ENCODE measurements around the gene FRMPD2. TPM values are rescaled to one million over a fixed set of nuclear protein-coding genes. Genes with fewer than 3 reads are reported as not detected.
"Not testable (repeated sequence)": the region's sequence is repeated elsewhere in the genome, so short reads cannot be mapped to it uniquely, and the experiment has no call there.

The FRMPD2 gene
- total RNA-seq, 2 donors from 2014 or later, result 0.17 TPM; not detected in 1

DNA sequence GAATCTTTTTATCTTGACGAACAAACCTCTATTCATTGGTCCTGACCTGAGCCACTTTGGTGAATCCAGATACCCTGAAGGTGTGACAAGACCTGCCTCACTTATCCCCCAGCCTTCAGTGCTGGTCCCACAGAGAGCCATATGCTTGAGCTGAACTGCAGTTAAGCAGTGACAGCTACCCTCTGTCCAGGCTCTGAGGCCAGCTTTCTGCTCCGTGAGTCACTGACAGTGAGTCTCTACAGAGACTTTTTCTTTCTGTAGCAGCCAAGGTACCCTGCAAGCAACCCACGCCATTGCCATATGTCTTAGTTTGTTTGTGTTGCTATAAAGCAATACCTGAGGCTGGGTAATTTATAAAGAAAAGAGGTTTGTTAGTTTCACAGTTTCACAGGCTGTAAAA, 133.5 kb downstream of the FRMPD2 start:
- H3K4me1 Mint-ChIP-seq; H3K27ac Mint-ChIP-seq; H3K9me3 ChIP-seq (ENCODE audit: control insufficient read depth, low read length, poor library complexity, severe bottlenecking); H3K4me3 Mint-ChIP-seq; DNase-seq; H3K27me3 Mint-ChIP-seq; ATAC-seq; H3K36me3 Mint-ChIP-seq (ENCODE audit: low read depth): not testable (repeated sequence)

DNA sequence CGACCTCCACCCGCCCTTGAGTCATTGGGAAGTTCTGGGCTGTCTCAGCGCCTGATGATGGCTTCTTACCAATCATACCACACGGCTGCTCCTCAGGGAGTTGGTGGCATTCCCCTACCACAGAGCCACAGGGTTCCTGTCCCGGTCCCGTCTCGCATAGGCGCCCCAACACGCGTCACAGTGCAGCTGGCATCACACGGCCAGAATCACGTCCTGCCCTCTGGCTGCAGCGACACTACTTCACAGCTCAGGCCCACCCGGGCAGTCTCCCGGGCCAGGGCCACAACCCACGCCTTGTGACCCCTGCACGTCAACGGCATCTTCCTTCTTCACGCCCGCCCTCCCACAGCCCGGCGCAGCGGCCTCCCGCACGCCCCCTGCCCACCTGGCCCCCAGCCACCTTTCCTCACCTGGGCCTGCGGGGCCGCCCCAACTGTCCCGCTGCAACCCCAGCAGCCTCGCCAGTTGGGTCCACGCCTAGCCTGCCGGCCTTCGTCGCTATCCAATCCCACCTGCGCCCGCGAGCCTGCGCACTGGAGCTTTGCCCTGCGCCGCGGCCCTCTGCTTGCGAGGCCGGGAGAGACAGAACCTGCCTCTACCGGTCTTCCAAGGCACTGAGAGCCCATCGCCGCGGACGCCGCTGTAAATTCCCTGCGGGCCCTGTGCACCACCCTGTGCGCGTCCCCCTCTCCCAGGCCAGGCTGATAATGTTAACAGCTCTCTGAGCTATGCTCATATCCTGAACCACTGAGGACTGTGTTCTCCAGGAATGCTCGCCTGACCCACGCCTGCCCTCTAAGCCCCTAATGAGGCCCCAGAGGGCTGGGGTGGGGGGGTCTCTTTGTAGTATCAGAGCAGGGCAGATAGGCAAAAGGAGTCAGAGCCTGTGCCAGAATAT, 134.3 kb downstream of the FRMPD2 start:
- not testable (repeated sequence) for H3K4me1 Mint-ChIP-seq; H3K27ac Mint-ChIP-seq; DNase-seq; H3K9me3 ChIP-seq (ENCODE audit: control insufficient read depth, low read length, poor library complexity, severe bottlenecking); H3K27me3 Mint-ChIP-seq; H3K36me3 Mint-ChIP-seq (ENCODE audit: low read depth); H3K4me3 Mint-ChIP-seq
- ATAC-seq, result peak; percentile 21

DNA sequence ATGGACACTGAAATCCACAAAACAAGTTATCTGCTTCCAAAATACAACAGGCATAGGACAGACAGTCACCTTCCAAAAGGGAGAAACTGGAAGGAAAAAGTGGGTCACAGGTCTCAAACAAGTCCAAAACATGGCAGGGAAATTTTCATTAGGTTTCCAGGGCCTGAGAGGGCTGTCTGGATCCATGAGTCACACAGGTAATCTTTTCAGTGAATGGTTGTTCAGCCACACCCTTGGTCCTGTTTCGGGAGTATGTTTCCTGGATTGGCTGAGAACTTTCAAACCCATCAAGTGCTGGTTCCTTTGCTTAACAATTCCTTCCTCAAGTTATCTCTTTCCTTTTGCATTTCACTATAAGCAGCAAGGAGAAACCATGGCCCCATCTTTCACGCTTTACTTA, 145.5 kb downstream of the FRMPD2 start:
- H3K27me3 Mint-ChIP-seq; H3K4me3 Mint-ChIP-seq; ATAC-seq; H3K4me1 Mint-ChIP-seq; H3K9me3 ChIP-seq (ENCODE audit: control insufficient read depth, low read length, poor library complexity, severe bottlenecking); H3K36me3 Mint-ChIP-seq (ENCODE audit: low read depth); DNase-seq; H3K27ac Mint-ChIP-seq: not testable (repeated sequence)

DNA sequence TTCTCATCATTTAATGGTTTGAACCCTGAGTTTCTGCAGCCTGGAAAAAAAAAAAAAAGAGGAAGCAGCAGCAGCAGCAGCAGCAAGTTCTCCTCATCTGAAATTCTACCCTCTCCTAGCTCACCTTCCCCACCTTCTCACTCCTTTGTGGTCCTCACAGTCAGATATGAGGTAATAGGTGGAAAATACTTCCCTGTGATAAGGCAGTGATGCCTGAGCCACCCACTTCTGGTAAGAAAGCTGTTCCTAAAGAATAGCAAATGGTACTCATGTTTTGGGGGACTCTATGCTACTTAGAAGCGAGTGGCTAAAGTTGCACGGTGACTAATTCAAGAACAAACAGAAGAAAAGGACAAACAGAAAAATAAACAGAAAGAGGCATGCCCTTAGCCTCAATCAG, 148.2 kb downstream of the FRMPD2 start:
- ATAC-seq; H3K27me3 Mint-ChIP-seq; H3K9me3 ChIP-seq (ENCODE audit: control insufficient read depth, low read length, poor library complexity, severe bottlenecking); H3K27ac Mint-ChIP-seq; DNase-seq; H3K4me1 Mint-ChIP-seq; H3K36me3 Mint-ChIP-seq (ENCODE audit: low read depth); H3K4me3 Mint-ChIP-seq: not testable (repeated sequence)

DNA sequence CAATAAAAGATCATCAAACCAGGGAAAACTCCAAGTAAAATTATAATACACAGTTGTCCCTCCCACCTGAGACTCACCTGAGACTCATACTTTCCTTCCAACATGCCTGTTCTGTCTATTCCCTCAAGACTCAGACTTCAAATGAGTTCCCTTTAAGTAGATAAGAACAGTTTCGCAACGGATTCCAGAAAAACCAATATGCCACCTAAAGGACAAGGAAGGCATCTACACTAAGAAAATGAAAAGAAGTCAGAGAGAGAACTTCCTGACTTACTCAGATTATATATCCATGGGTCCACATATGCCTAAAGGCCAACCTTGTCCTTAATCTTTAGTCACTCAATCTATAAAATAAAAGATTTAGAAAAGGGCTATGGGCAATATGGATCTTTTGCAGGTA, 148.9 kb downstream of the FRMPD2 start:
- not testable (repeated sequence) for H3K4me3 Mint-ChIP-seq; H3K4me1 Mint-ChIP-seq; H3K36me3 Mint-ChIP-seq (ENCODE audit: low read depth); H3K9me3 ChIP-seq (ENCODE audit: control insufficient read depth, low read length, poor library complexity, severe bottlenecking); DNase-seq; H3K27me3 Mint-ChIP-seq; ATAC-seq; H3K27ac Mint-ChIP-seq

DNA sequence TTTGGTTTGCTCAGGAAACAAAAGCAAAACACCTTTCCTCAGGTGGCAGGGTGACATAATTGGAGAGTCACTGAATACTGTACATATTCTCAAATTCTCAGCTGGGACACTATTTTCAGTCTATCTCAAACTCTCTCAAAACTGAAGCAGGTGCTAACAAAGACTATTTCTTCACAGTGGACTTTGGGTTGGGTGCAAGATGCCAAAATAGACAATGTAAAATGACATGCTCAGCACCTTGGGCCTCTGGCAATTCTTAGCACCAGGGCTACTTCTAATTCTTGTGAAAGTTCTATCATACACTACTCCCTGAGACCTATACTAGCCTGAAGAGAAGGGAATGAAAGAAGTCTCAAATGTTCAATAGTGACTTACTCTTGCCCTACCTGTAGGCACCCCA, 151.9 kb downstream of the FRMPD2 start:
- not testable (repeated sequence) for H3K27ac Mint-ChIP-seq; H3K4me1 Mint-ChIP-seq; H3K9me3 ChIP-seq (ENCODE audit: control insufficient read depth, low read length, poor library complexity, severe bottlenecking); H3K4me3 Mint-ChIP-seq; ATAC-seq; H3K36me3 Mint-ChIP-seq (ENCODE audit: low read depth); H3K27me3 Mint-ChIP-seq; DNase-seq

DNA sequence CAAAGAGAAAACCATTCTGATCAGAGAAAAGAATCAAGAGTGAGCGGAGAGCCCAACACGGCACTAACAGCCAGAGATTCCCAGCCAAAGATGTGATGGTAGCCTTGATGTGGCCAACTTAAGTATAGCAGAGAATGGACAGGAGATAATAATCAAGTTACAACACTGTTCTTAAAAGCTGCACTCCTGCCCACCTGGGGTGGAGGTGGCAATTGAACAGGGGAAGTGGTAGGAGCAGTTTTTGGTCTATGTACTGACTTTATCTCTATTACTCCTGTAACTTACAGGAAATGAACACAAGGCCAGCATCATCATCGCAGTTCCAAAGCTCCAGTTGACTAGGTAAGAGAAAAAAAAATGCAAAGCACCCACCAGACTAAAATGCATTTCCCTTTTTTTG, 164.2 kb downstream of the FRMPD2 start:
- not testable (repeated sequence) for H3K36me3 Mint-ChIP-seq (ENCODE audit: low read depth); DNase-seq; H3K27ac Mint-ChIP-seq; H3K9me3 ChIP-seq (ENCODE audit: control insufficient read depth, low read length, poor library complexity, severe bottlenecking); H3K4me3 Mint-ChIP-seq; H3K4me1 Mint-ChIP-seq; H3K27me3 Mint-ChIP-seq; ATAC-seq

Other genes starting within 250 kb of the FRMPD2 start
- gene MAPK8, start 32.0 kb upstream of the FRMPD2 start, total RNA-seq, result 10 to 100 TPM; 34.0 to 35.8 TPM